PC-3 (cell line): ENCODE data around the gene ARF3.

Source experiments
- CTCF ChIP-seq: fragments of 300-600 bp; sonication (generic); conservative IDR thresholded peaks from 2 replicates; pipeline ENCODE4 v1.5.1; 2017; ENCODE audit warnings: antibody characterized with exemption, low read depth, mild to moderate bottlenecking, low read length
- EZH2 ChIP-seq: fragments of 300-600 bp; sonication (generic); IDR thresholded peaks from one replicate; pipeline ENCODE4 v1.6.1; 2017; ENCODE audit warnings: antibody characterized with exemption, mild to moderate bottlenecking, low read length; ENCODE audit not compliant: unreplicated experiment
- EZH2phosphoT487 ChIP-seq: fragments of 300-600 bp; sonication (generic); IDR thresholded peaks from 2 replicates; pipeline ENCODE4 v1.6.1; 2018; ENCODE audit warnings: mild to moderate bottlenecking, antibody characterized with exemption, low read length, borderline replicate concordance

GRCh38 chr12:48968467-48968866 is 11.2 kb upstream of the ARF3 start:
- no peak for TF ChIP-seq CTCF
- no peak for TF ChIP-seq EZH2
- TF ChIP-seq EZH2phosphoT487: no peak
